BE2C (cell line): ENCODE data around the gene PROZ. TPM values are rescaled to one million over a fixed set of nuclear protein-coding genes. Genes with fewer than 3 reads are reported as not detected.
"Not testable (repeated sequence)": the region's sequence is repeated elsewhere in the genome, so short reads cannot be mapped to it uniquely, and the experiment has no call there.

Experiments used
- DNase-seq: peaks from one replicate; pipeline ENCODE4 v3.0.0-alpha.2; 2020
- H3K27me3 ChIP-seq: fragments of 250-450 bp; sonication (Bioruptor Pico); 2 replicates; pipeline ENCODE4 v1.5.1; 2020; ENCODE audit warnings: mild to moderate bottlenecking
- H3K36me3 ChIP-seq: fragments of 250-450 bp; sonication (Bioruptor Pico); 2 replicates; pipeline ENCODE4 v1.5.1; 2020; ENCODE audit warnings: mild to moderate bottlenecking
- H3K4me1 ChIP-seq: fragments of 250-450 bp; sonication (Bioruptor Pico); 2 replicates; pipeline ENCODE4 v1.5.1; 2020
- H3K4me3 ChIP-seq: 2 replicates; pipeline ENCODE4 v1.5.1; 2011; ENCODE audit warnings: low read depth, low read length
- H3K9me3 ChIP-seq: fragments of 250-450 bp; sonication (Bioruptor Pico); 2 replicates; pipeline ENCODE4 v1.5.1; 2020
- CTCF ChIP-seq: IDR thresholded peaks from 2 replicates; pipeline ENCODE4 v1.5.1; 2012; ENCODE audit warnings: mild to moderate bottlenecking, low read depth, low read length
- polyA plus RNA-seq: library from polyadenylated mRNA; unstranded; fragments of >200 nt; gene quantifications from one replicate; pipeline ENCODE4 v1.2.1, GENCODE V29; 2012; ENCODE audit warnings: low read depth, missing spikeins; ENCODE audit not compliant: insufficient read length, insufficient read depth

The PROZ gene
- polyA plus RNA-seq, result 0.97 TPM

GRCh38 chr13:113157929-113158747, at the start of gene PROZ:
PROZ (plus strand) TSS chr13:113158648; CDS start chr13:113158661, 13 bp downstream.
- Histone ChIP-seq H3K4me1 (peaks cover 27% of the 10 kb centered on the region), H3K4me3 (no peak within 1 kb of the TSS; the same call in 1 of the 2 replicates), H3K27me3 (no peaks in the 10 kb centered on the region), H3K36me3 (no peaks in the 10 kb centered on the region), H3K9me3 (no peaks in the 10 kb centered on the region; the same call in 1 of the 2 replicates)
- no peak for TF ChIP-seq CTCF
- DNase-seq, result peak; percentile 35

- peak; percentile 8 for DNase-seq
- Histone ChIP-seq H3K27me3 (peaks cover 20% of the 10 kb centered on the region), H3K9me3 (peaks cover 7% of the 10 kb centered on the region)
Measured at GRCh38 chr13:113109151-113110047, 49.0 kb upstream of the PROZ start.

GRCh38 chr13:113110048-113110851, 48.2 kb upstream of the PROZ start:
- Histone ChIP-seq H3K4me3 (no peak overlapping the region), H3K36me3 (no peaks in the 10 kb centered on the region), H3K27me3 (peaks cover 20% of the 10 kb centered on the region), H3K9me3 (peaks cover 7% of the 10 kb centered on the region), H3K4me1 (no peaks in the 10 kb centered on the region; the same call in 1 of the 2 replicates)
- peak; percentile 13 for DNase-seq
- no peak for TF ChIP-seq CTCF

More at GRCh38 chr13:113109151-113110047, 49.0 kb upstream of the PROZ start:
- H3K4me1 ChIP-seq, result no peaks in the 10 kb centered on the region; the same call in 1 of the 2 replicates
- no peak for TF ChIP-seq CTCF
- H3K36me3 ChIP-seq, result no peaks in the 10 kb centered on the region
- H3K4me3 ChIP-seq, result no peak overlapping the region

GRCh38 chr13:113110852-113111315, 47.6 kb upstream of the PROZ start:
- no peak for TF ChIP-seq CTCF
- Histone ChIP-seq H3K4me1 (no peaks in the 10 kb centered on the region; the same call in 1 of the 2 replicates), H3K27me3 (peaks cover 20% of the 10 kb centered on the region), H3K36me3 (no peaks in the 10 kb centered on the region), H3K4me3 (no peak overlapping the region), H3K9me3 (peaks cover 7% of the 10 kb centered on the region)
- peak; percentile 7 for DNase-seq

GRCh38 chr13:113111821-113112220, 46.6 kb upstream of the PROZ start:
- H3K9me3 ChIP-seq, H3K4me1 ChIP-seq, H3K4me3 ChIP-seq, DNase-seq, H3K36me3 ChIP-seq: not testable (repeated sequence)
- H3K27me3 ChIP-seq, result peaks cover 20% of the 10 kb centered on the region

GRCh38 chr13:113112475-113112874, 46.0 kb upstream of the PROZ start:
- DNase-seq, H3K4me1 ChIP-seq, H3K4me3 ChIP-seq: not testable (repeated sequence)

More at GRCh38 chr13:113112475-113112874, 46.0 kb upstream of the PROZ start:
- not testable (repeated sequence) for H3K36me3 ChIP-seq, H3K9me3 ChIP-seq
- H3K27me3 ChIP-seq, result peaks cover 20% of the 10 kb centered on the region
